Measurements from ENCODE around the gene TAX1BP3.

DNA sequence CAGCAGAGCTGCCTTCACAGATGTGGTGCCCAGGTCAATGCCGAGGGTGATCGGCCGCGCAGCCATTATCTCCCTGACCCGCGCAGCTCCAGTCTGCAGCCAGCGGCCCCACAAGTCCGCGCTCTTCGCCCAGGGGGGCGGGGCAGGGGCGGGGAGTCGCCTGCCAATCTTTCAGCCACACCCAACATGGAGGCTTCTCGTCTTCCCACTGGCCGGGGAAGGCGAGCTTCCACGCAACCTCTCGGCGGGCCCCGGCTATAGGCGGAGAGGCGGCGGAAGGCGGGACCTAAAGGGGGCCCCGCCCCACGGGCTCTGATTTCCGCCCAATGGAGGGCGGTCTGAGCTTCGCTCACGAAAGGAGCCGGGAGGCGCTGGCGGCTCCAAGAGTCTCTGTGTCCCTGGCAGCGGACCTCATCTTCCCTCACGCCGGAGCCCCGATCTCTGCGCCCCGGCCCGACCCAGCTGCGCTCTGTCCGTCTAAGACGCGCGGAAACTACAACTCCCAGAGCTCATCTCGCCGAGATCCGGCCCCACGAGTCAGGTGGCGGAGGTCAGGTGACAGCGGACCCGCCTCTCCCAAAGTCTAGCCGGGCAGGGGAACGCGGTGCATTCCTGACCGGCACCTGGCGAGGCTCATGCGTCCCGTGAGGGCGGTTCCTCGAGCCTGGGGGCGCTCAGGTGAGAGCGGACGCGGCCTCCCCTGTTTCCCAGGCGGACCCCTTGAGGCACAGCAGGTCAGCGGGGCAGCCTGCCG, 32.0 kb downstream of the TAX1BP3 start, which contains the start of the genes CTNS and SHPK:
- TF ChIP-seq, protein P1, sequence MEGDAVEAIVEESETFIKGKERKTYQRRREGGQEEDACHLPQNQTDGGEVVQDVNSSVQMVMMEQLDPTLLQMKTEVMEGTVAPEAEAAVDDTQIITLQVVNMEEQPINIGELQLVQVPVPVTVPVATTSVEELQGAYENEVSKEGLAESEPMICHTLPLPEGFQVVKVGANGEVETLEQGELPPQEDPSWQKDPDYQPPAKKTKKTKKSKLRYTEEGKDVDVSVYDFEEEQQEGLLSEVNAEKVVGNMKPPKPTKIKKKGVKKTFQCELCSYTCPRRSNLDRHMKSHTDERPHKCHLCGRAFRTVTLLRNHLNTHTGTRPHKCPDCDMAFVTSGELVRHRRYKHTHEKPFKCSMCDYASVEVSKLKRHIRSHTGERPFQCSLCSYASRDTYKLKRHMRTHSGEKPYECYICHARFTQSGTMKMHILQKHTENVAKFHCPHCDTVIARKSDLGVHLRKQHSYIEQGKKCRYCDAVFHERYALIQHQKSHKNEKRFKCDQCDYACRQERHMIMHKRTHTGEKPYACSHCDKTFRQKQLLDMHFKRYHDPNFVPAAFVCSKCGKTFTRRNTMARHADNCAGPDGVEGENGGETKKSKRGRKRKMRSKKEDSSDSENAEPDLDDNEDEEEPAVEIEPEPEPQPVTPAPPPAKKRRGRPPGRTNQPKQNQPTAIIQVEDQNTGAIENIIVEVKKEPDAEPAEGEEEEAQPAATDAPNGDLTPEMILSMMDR (IDR thresholded peaks at IDR 0.05 in 2 of 3, conservative IDR thresholded peaks at IDR 0.05 in 1 of 3; ENCODE audit: borderline replicate concordance in 1 of 3, insufficient read depth in 1 of 3, low read depth in 2 of 3, low read length in 2 of 3) = no peak
- TF ChIP-seq ZFX (IDR thresholded peaks at IDR 0.05) = no peak; the same call in 1 of the 2 replicates
- no peak for TF ChIP-seq FOSL1 (IDR thresholded peaks at IDR 0.05; ENCODE audit: low read depth)
